Tibial nerve (tissue), 4 donors: Measurements from ENCODE around the gene MCF2L. TPM values are rescaled to one million over a fixed set of nuclear protein-coding genes. Genes with fewer than 3 reads are reported as not detected.

Experiments used
- DNase-seq, 2 donors: peaks; one replicate each; pipeline ENCODE4 v3.0.0-alpha.2; 2019; ENCODE audit warnings: low spot score in 2 of 2
- H3K27ac ChIP-seq, 4 donors: fragments of 200-600 bp; sonication (generic) in 3 of 4; one replicate each; pipeline ENCODE4 v1.5.1; 2017 to 2019; ENCODE audit warnings: mild to moderate bottlenecking in 1 of 4
- H3K27me3 ChIP-seq, 2 donors: fragments of 200-600 bp; sonication (generic) in 1 of 2; one replicate each; pipeline versions ENCODE4 v1.5.1 to v1.6.0; 2017 to 2019
- H3K36me3 ChIP-seq, 3 donors: fragments of 200-600 bp; sonication (generic); one replicate each; pipeline ENCODE4 v1.5.1; 2018 to 2019
- H3K4me1 ChIP-seq, 4 donors: fragments of 200-600 bp; sonication (generic) in 3 of 4; one replicate each; pipeline ENCODE4 v1.5.1; 2017 to 2019
- H3K4me3 ChIP-seq, 4 donors: fragments of 200-600 bp; sonication (generic) in 3 of 4; one replicate each; pipeline ENCODE4 v1.5.1; 2017 to 2019; ENCODE audit warnings: mild to moderate bottlenecking in 1 of 4, moderate library complexity in 1 of 4
- H3K9me3 ChIP-seq, 4 donors: fragments of 200-600 bp; sonication (generic) in 3 of 4; one replicate each; pipeline ENCODE4 v1.5.1; 2017 to 2019
- CTCF ChIP-seq, 5 experiments: fragments of 200-600 bp in 3 of 5; fragments of 450-650 bp in 2 of 5; sonication (generic) in 3 of 5; IDR thresholded peaks; one replicate each; pipeline ENCODE4 v1.5.1; 2016 to 2019; ENCODE audit warnings: antibody characterized with exemption in 5 of 5, mild to moderate bottlenecking in 3 of 5, moderate library complexity in 2 of 5
- EP300 ChIP-seq, 2 donors: sonication (generic); formaldehyde crosslinking; IDR thresholded peaks; one replicate each; pipeline ENCODE4 v1.6.1; 2017; ENCODE audit warnings: antibody characterized with exemption in 2 of 2, mild to moderate bottlenecking in 1 of 2
- POLR2A ChIP-seq, 2 donors: fragments of 450-650 bp; IDR thresholded peaks; one replicate each; pipeline ENCODE4 v1.6.1; 2017; ENCODE audit warnings: antibody characterized with exemption in 2 of 2, mild to moderate bottlenecking in 2 of 2, moderate library complexity in 2 of 2
- WGBS, 2 donors: methylation state at CpG; one replicate each; pipeline ENCODE4 v1.1.5; 2018; 5-methylcytosine and 5-hydroxymethylcytosine counted together
- total RNA-seq, 4 donors: library from RNA; depleted of rRNA; stranded (reverse); fragments of >200 nt; gene quantifications; one replicate each; pipeline ENCODE4 v1.1.0, GENCODE V29; 2016

Gene MCF2L
- total RNA-seq, 4 donors from 2014 or later = 30.1 to 82.6 (median 45.3) TPM

GRCh38 chr13:113145911-113146598, 177.0 kb downstream of the MCF2L start:
- Histone ChIP-seq H3K4me3 (no peak overlapping the region), H3K36me3 (peaks cover 0 to 13% (median 0%) of the 10 kb centered on the region in 3 donors), H3K27me3 (peaks cover 0 to 8% of the 10 kb centered on the region in 2 donors), H3K4me1 (no peaks in the 10 kb centered on the region), H3K9me3 (no peaks in the 10 kb centered on the region), H3K27ac (no peak overlapping the region)
- TF ChIP-seq CTCF (IDR thresholded peaks at IDR 0.05) = no peak
- no peak for TF ChIP-seq EP300 (IDR thresholded peaks at IDR 0.05)
- TF ChIP-seq POLR2A (IDR thresholded peaks at IDR 0.05) = no peak
- WGBS, 2 donors = 82 to 89% methylated on average over 15 of the region's 15 CpGs
- no peak for DNase-seq

GRCh38 chr13:113146750-113147149, 177.7 kb downstream of the MCF2L start:
- Histone ChIP-seq H3K4me3 (no peak overlapping the region), H3K4me1 (no peaks in the 10 kb centered on the region), H3K27me3 (peaks cover 0 to 10% of the 10 kb centered on the region in 2 donors), H3K27ac (no peak overlapping the region), H3K9me3 (no peaks in the 10 kb centered on the region), H3K36me3 (peaks cover 0 to 12% (median 0%) of the 10 kb centered on the region in 3 donors)
- WGBS, 2 donors = 79 to 81% methylated on average over 8 to 9 of the region's 9 CpGs
- TF ChIP-seq EP300 (IDR thresholded peaks at IDR 0.05) (no peak), POLR2A (IDR thresholded peaks at IDR 0.05) (no peak), CTCF (IDR thresholded peaks at IDR 0.05) (no peak)
- no peak for DNase-seq

GRCh38 chr13:113147206-113147605, 178.2 kb downstream of the MCF2L start:
- WGBS, 2 donors = 84 to 87% methylated on average over 8 of the region's 8 CpGs
- Histone ChIP-seq H3K4me1 (peaks cover 0 to 4% (median 0%) of the 10 kb centered on the region in 4 donors), H3K27me3 (peaks cover 0 to 10% of the 10 kb centered on the region in 2 donors), H3K4me3 (no peak overlapping the region), H3K9me3 (no peaks in the 10 kb centered on the region), H3K27ac (no peak overlapping the region), H3K36me3 (peaks cover 0 to 12% (median 0%) of the 10 kb centered on the region in 3 donors)
- DNase-seq = no peak
- TF ChIP-seq CTCF (IDR thresholded peaks at IDR 0.05) = no peak
- no peak for TF ChIP-seq POLR2A (IDR thresholded peaks at IDR 0.05)
- TF ChIP-seq EP300 (IDR thresholded peaks at IDR 0.05) = no peak

GRCh38 chr13:113148407-113148806, 179.4 kb downstream of the MCF2L start:
- Histone ChIP-seq H3K36me3 (peaks cover 0 to 10% (median 0%) of the 10 kb centered on the region in 3 donors), H3K9me3 (no peaks in the 10 kb centered on the region), H3K27me3 (peaks cover 0 to 10% of the 10 kb centered on the region in 2 donors), H3K4me1 (peaks cover 0 to 16% (median 6%) of the 10 kb centered on the region in 4 donors), H3K27ac (no peak overlapping the region), H3K4me3 (no peak overlapping the region)
- DNase-seq = no peak
- 91 to 93% methylated on average over 13 of the region's 13 CpGs for WGBS, 2 donors
- TF ChIP-seq CTCF (IDR thresholded peaks at IDR 0.05) = no peak
- no peak for TF ChIP-seq POLR2A (IDR thresholded peaks at IDR 0.05)
- TF ChIP-seq EP300 (IDR thresholded peaks at IDR 0.05) = no peak

GRCh38 chr13:113148940-113149503, 180.0 kb downstream of the MCF2L start:
- Histone ChIP-seq H3K4me1 (peaks cover 0 to 19% (median 7%) of the 10 kb centered on the region in 4 donors), H3K4me3 (no peak overlapping the region), H3K27ac (no peak overlapping the region), H3K9me3 (no peaks in the 10 kb centered on the region), H3K36me3 (peaks cover 0 to 4% (median 0%) of the 10 kb centered on the region in 3 donors), H3K27me3 (peaks cover 0 to 8% of the 10 kb centered on the region in 2 donors)
- WGBS, 2 donors = 91 to 93% methylated on average over 35 to 38 of the region's 38 CpGs
- DNase-seq = no peak
- no peak for TF ChIP-seq CTCF (IDR thresholded peaks at IDR 0.05)
- TF ChIP-seq EP300 (IDR thresholded peaks at IDR 0.05) = no peak
